Muscle of back (tissue), 11 donors: ENCODE measurements around the gene RNF220. TPM values are rescaled to one million over a fixed set of nuclear protein-coding genes. Genes with fewer than 3 reads are reported as not detected.
"Not testable (repeated sequence)": the region's sequence is repeated elsewhere in the genome, so short reads cannot be mapped to it uniquely, and the experiment has no call there.

ENCODE experiments used
- DNase-seq, 3 donors: peaks; one replicate each; pipeline versions ENCODE4 v3.0.0 to v3.0.0-alpha.2; 2013
- polyA plus RNA-seq, 10 donors: library from polyadenylated mRNA; unstranded; fragments of 120-200 nt; gene quantifications; one replicate each; pipeline ENCODE4 v1.2.1, GENCODE V29; 2013; ENCODE audit not compliant: insufficient read length in 10 of 10

The RNF220 gene
- polyA plus RNA-seq, 10 donors = 42.6 to 70.8 (median 54.1) TPM

DNA sequence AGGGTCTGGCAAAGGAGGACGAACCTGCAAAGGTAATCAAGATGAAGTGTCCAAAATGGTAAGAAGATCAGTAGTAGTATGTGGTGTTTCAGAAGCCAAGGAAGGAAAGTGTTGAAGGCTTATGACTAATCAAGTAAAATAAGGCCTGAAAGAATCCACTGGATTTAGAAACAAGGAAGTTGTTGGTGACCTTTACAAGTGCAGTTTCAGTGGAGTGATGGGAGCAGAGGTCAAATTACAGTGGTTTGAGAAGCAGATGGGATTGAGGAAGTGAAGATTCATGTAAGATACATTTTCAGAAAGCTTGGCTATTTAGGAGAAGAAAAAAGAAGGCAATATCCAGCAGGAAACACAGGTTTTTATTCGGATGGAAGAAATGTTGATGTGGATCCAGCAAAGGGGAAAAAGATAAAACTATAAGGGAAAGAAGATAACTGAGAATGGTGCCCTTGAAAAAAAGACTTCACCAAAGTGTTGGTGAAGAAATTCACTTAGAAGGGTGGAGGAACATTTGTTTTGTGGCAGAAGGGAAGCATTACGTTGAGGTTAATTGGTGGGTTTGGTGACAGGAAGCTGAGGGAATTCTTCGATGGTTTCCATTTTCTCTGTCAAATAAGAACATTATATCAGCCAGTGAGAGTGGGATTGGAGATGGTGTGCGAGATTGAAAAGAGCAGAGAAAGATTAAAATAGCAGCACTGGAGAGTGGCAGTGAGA, 271.6 kb downstream of the RNF220 start:
- DNase-seq = no peak

DNA sequence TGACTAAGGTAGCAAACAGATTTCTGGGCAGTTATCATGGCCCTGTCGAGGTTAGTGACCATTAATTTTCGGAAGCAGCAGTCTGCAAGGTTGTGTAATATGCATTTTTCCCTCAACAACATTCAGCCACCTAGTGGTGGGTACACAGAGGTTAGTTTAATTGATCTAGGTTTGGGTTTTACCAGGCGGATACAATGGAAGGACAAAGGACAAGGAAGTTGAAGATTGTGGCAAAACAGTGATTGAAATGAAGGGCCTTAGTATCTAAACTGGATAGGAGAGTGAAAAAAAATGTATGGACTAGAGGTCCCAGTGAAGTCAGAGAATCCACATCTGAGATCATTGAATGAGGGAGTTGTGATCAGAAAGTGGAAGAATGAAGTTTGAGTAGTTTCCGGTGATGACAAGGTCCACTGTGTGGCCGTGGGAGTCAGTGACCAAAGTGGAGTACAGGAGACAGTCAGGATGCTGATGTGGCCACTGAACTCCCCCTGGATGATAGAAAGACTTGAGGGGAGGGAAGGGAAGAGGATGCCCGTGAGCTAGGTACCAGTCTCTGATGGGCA, 272.2 kb downstream of the RNF220 start:
- no peak for DNase-seq

DNA sequence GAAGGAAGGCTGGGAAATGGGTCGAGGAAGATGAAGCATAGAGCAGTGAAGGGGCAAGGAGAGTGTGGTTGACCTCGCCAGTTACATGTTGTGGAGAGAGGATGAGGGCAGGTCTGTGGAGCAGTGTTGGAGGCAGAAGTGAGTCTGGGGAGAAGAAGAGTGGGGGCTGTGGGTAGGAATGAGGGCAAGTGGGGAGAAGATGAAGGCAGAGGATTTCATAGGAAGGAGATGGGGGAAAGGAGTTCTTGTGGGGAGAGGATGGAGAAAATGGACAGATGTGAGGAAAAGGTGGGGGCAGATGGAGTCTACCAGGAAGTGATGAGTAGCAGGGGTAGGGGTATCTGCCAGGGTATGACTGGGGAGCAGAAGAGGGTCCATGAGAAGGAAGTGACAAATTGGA, 273.1 kb downstream of the RNF220 start:
- DNase-seq = no peak

DNA sequence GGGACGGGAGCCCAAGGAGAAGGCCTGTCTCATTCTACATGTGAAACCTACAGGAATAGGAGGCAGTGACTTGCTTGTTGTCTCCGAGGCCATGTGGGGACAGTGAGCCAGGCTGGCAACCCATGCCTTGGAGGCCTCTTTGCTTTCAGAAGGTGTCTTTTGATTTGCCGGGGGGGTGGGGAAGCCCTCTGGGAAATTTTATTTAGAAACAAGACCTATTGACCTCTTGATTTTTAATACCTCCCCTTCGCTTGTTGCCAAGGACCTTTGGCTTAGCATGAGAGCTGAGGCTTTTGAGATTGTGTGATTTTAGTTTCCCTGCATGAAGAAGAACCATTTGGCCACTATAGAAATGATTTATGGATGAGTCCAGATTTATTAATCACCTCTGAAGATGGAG, 273.6 kb downstream of the RNF220 start:
- no peak for DNase-seq

DNA sequence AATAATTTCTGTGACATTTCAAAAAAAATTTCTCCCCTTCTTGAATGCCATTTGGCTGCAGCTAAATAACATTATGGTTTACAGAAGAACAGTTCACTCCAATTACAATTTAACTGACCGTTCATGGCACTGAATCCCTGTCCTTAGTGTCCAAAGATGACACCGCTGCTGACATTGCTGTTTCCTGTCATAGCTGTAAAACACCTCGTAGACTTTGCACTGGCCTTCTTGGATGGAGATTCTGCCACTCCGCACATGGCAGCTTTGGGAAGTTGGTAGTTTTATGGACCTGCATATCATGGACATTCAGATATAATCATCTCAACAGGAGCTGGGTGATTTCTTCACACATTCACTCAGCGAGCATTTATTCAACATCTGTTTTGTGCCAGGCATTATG, 274.4 kb downstream of the RNF220 start:
- no peak for DNase-seq

DNA sequence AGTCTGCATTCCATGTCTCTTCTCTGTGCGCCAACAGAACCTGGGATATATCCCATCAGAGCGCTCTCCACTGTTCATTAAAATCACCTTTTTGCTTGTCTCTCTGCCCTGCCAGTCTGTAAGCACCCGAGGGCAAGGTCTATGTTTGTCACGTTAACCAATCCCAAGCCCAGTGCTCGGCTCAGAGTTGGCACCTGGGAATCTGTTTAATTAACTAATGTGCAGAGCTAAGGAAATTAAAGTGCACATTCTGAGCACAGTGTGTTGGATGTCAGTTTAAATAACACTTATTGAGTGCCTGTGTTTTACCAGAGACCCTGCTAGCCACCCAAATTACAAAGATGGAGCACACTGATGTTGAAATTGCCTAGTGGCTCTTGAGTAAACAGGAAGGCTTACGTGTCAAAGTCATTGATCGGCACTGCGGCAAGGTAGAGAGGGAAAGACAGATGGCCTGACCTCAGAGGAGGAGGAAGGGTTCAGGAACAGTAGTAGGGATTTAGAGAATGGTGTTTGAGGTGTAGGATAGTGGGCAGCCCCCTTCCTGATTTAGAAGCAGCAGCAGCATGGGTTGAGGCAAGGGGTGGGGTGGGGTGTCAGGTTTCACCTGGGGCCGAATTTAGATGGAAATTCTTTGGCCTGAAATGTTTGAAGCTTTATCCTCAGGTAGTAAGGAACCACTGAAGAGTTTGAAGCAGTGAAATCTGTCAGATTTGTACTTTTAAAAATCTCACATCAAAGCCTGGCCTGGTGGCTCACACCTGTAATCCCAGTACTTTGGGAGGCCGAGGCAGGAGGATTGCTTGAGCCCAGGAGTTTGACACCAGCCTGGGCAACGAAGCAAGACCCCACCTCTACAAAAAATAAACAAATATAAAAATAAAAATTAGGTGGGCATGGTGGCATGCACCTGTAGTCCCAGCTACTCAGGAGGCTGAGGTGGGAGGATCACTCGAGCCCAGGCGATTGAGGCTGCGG, 277.1 kb downstream of the RNF220 start:
- DNase-seq = no peak

DNA sequence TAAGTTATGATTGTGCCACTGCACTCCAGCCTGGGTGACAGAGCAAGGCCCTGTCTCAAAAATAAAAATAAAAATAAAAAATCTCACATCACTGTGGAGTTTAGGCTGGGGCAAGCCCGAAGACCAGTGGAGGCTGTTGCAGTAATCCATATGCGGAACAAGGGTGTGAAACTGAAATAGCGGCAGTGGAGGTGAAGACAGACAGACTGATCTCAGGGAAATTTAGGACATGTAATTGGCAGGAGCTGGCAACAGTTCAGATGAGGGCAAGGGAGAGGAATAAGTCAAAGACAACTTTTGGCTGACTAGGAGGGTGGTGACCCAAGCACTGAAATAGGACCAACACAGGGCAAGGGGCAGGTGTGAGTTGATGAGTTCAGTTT, 277.8 kb downstream of the RNF220 start:
- DNase-seq = no peak

DNA sequence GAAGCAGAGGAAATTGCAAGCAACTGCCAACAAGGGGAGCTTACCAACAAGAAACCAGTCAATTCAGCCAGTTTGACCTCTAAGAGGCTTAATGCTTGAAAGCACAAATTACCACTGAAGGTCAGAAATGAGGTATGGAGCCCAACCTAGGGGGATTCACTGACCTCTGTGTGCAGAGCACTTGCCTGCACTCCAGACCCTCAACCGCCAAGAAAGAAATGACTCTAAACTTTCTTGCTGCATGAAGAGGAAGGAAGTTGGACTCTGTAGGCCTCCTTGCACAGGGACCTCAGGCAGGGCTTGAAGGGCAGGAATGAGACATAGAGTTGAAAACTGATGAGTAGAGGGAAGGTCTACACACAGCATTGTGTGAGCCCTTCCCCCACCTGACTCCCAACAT, 279.5 kb downstream of the RNF220 start:
- no peak for DNase-seq

DNA sequence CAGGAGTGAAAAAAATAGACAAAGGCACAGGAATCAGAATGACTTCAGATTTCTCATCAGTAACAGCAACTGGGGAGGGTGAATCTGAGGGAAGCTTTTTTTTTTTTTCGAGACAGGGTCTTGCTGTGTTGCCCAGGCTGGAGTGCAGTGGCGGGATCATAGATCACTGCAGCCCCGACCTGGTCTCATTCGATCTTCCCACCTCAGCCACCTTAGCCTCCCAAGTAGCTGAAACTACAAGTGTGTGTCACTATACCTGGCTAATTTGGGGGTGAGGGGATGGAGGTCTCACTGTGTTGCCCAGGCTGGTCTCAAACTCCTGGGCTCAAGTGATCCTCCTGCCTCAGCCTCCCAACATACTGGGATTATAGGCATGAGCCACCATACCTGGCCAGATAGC, 280.2 kb downstream of the RNF220 start:
- DNase-seq = no peak

DNA sequence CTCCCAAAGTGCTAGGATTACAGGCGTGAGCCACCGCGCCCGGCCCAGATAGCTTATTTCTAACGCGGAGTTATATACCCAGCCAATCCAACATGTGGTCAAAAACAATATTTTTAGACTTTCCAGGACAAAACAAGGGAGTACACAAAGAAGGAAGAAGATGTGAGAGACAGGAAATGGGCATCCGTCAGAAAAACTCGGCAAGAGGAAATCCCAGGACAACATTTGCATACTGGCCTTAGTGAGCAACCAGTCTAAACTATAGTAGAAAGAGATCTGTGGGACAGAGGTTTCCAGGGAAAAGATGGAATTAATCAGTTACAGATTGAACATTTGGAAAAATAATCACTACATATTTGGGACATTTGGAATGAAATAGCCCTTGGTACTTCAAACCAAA, 280.8 kb downstream of the RNF220 start:
- no peak for DNase-seq

DNA sequence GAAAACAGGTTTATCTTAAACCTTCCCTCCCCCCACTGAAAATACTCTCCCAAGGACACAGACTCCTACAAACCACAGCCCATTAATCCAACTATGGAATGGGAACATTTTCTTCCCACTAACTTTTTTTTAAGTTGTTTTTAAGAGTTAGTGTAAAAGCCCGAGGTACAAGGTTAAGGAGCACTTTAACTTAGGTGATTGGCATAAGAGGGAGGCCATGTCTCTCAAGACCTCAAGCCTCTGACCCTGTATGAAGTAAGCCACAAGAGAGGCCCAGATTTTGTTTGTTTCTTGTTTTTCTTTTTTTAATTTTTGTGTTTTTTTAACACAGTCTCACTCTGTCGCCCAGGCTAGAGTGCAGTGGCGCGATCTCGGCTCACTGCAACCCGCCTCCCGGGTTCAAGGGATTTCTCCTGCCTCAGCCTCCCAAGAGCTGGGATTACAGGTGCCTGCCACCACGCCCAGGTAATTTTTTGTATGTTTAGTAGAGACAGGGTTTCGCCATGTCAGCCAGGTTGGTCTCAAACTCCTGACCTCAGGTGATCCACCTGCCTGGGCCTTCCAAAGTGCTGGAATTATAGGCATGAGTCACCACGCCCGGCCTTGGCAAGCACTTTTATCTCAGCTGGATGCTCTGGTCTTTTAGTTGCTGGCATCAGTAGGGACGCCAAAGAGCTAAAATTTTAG, 283.8 kb downstream of the RNF220 start:
- DNase-seq = no peak

DNA sequence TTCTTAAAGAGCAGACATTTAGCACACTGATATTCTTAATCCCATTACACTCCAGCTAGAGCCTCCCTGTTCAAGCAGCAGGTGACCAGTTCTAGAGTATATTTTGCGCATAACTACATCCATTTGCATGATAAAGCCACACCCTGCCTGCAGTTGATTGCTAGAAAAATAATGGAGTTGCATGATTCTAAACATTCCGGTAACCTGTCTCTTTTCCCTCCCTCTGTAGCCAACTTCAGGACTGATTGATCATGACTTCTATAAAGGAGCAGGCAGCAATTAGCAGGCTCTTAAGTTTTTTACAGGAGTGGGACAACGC, 284.4 kb downstream of the RNF220 start:
- no peak for DNase-seq

DNA sequence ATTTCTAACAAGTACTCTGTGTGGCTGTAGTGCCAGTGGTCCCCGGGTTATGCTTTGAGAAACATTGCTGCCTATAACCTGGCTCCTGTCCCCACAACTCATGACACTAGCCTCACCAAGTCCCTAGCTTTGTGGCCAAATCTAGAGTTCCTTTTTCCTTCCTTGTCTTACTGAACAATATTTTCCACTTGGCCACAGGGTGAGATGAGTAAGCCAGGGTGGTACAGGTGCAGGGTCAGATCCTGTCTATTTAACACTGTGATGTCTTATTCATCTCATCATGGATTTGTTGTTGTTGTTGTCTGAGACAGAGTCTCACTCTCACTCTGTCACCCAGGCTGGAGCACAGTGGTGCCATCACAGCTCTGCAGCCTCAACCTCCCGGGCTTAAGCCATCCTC, 288.1 kb downstream of the RNF220 start:
- DNase-seq = no peak

DNA sequence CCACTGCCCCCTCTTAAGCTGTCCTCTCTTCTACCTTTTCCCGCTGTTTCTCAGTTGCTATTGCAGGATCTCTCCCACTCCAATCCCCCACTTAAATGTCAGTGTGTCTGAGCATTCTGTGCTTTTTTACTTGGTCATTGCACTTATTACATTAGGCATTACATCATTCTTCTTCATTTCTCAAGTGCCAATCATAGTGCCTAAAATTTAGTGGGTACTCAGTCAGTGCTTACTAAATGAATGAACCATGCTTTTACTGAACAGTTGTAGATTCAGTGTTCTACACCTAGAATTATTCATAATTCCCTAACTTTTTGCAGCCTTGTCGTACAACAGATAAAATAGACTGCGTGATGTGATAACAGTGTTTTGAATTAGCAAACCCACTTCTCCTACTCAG, 288.8 kb downstream of the RNF220 start:
- DNase-seq = no peak

DNA sequence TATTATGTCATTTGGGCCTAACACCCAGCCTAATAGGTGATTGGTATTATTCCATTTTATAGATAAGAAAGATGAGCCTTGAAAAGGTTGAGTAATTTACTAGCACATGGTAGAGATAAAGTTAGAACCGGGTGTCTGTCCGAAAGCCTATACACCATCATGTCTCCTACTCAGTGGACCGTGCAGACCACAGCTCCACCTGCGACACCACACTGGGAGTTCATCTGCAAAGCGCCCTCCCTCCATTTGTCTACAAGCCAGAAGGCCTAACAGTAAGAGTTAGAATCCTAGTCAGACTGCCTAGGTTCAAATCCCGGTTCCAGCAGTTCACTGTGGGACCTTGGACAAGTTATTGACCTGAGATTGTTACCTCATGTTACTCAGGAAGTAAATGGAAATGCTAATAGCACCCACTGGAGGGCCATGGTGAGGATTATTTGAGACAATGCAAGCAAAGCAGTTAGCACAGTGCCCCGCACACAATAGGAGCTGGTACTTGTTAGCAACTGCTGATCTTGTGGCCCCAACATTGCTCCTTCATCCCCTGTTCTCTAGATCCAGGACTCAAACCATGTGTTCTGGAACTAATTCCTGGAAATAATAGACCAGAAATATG, 289.9 kb downstream of the RNF220 start:
- no peak for DNase-seq

DNA sequence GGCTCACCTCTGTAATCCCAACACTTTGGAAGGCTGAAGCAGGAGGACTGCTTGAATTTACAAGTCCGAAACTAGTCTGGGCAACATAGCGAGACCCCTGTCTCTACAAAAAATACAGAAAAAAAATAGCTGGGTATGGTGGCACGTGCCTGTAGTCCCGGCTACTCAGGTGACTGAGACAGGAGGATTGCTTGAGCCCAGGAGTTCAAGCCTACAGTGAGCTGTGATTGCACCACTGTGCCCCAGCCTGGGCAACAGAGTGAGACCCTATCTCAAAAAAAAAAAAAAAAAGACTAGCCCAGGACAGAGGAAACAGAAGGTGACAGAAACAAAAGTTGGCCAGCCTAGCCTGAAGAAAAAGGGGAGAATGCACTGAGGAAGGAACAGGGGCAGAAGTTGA, 290.6 kb downstream of the RNF220 start:
- DNase-seq = no peak

DNA sequence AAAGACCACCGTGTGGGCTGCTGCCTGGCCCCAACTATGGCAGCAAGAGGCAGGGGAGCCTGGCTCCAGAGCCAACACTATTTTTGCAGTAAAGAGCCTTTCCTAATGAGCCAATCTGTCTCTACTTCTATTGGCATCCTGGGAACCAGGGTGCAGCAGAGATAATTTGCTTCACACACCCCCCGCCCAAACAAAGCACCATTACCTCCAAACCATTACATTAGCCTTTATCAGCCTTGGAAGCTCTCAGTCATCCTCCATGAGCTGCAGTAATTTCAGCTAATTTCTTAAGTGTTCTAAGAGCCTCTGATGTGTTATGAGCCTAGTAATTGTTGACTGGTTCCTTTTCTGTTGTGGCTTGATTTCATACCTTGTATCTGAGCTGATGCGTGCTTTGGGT, 291.0 kb downstream of the RNF220 start:
- DNase-seq = no peak

DNA sequence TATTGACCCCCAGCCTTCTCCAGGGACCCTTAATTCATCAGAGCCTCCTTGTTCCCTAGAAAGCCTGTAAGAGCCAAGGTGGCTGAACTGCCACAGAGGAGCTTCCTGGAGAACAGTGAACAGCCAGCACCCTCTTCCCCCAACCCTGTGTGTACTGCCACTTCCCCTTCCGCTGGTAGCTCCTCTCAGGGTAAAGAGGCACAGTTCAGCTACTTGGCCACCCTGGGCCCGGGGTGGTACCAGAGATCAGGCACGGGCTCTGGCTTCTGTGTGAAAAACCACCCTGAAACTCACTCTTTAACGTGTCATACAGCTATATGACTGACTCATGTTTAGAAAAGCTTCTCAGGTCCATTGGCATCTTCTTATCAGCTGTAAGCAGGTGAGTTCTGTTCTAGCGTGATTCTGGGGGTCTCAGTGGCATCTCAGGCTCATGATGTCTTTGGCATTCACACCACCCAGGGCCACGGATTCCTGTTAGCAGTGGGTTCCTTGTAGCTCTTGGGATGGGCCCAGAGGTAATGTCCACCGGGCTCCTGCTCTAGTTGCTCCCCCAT, 291.8 kb downstream of the RNF220 start:
- DNase-seq = no peak

DNA sequence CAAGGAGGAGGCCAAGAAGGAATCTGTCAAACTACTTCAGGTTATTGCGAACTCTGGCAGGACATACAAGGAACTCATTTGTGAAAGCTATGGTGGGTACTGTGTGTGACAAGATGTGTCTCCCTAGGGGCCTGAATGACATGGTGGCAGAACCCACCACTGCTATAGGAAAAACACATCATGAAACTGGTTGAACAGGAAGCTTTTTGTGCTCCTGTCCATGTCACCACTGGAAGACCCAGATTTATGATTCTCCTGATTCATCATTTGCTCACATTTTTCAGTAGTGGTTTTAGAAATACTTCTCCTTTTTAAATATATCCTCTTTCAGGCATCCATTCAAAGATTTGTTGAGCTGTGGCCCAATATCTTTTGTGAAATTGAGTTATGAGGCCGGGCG, 293.1 kb downstream of the RNF220 start:
- no peak for DNase-seq

DNA sequence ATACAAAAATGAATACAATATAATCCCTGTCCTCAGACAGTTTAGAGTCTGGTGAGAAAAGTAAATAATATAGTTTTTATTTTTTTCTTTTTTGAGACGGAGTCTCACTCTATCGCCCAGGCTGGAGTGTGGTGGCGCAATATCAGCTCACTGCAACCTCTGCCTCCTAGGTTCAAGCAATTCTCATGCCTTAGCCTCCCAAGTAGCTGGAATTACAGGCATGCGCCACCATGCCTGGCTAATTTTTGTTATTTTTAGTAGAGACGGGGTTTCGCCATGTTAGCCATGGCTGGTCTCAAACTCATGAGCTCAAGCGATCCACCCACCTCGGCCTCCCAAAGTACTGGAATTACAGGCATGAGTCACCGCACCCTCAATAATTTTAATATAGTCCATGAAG, 294.3 kb downstream of the RNF220 start:
- not testable (repeated sequence) for DNase-seq

DNA sequence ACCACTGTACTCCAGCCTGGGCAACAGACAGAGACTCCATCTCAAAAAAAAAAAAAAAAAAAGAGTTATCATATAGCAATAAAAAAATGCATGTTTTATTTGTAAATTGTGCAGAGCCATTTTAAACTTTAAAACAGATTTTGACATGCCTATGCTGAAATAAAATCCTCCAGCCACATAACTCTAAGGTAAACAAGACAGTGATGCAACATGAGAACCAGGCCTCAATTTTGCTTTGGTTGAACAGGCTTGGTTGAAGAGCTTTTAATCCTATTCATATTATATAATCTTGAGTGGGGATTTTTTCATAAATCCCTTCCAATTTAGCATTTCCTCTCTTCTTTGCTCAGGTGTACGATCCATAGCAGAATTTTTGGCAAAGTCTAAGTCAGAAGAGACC, 295.5 kb downstream of the RNF220 start:
- DNase-seq = no peak

DNA sequence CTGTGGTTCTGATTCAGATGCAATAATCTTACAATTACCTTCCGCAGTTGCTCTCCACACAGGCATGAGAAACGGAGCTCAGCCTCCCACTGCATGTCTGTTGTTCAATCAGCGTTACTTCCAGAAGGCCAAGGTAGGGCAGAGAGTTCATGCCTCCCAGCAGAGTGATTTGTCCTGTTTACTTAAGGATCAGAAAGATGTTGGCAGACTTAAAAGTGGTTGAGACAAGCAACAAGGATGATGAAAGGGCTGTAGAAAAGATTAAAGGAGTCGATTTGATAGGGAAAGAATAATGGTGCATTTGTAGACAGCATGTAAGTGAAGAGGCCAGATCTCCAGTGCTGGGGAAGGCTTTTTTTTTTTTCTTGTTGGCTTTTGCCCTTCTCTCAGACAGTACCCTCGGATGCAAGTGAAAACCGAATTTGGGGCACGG, 296.1 kb downstream of the RNF220 start:
- no peak for DNase-seq
